Vagina (tissue), 2 donors: ENCODE results near the gene ZNF438. TPM values are rescaled to one million over a fixed set of nuclear protein-coding genes. Genes with fewer than 3 reads are reported as not detected.

Source experiments
- DNase-seq, 2 donors: peaks; one replicate each; pipeline ENCODE4 v3.0.0-alpha.2; 2017; ENCODE audit errors: extremely low spot score in 2 of 2
- H3K27ac ChIP-seq: fragments of 200-600 bp; sonication (generic); one replicate; pipeline ENCODE4 v1.5.1; 2019
- H3K27me3 ChIP-seq: fragments of 200-600 bp; sonication (generic); one replicate; pipeline ENCODE4 v1.5.1; 2019
- H3K36me3 ChIP-seq, 2 donors: fragments of 200-600 bp; sonication (generic); one replicate each; pipeline ENCODE4 v1.5.1; 2017 to 2019
- H3K4me1 ChIP-seq: fragments of 200-600 bp; sonication (generic); one replicate; pipeline ENCODE4 v1.5.1; 2019
- H3K4me3 ChIP-seq, 2 donors: fragments of 200-600 bp; sonication (generic); 1 replicate in 1 of 2; 2 replicates in 1 of 2; pipeline ENCODE4 v1.5.1; 2016 to 2019
- H3K9me3 ChIP-seq: fragments of 200-600 bp; sonication (generic); one replicate; pipeline ENCODE4 v1.5.1; 2019
- POLR2A ChIP-seq, 2 donors: fragments of 450-650 bp; IDR thresholded peaks; one replicate each; pipeline ENCODE4 v1.6.1; 2017; ENCODE audit warnings: antibody characterized with exemption in 2 of 2, mild to moderate bottlenecking in 2 of 2, moderate library complexity in 2 of 2
- POLR2AphosphoS5 ChIP-seq, 2 donors: sonication (generic); formaldehyde crosslinking; IDR thresholded peaks; one replicate each; pipeline ENCODE4 v1.9.0; 2017; ENCODE audit warnings: antibody characterized with exemption in 2 of 2, mild to moderate bottlenecking in 2 of 2, low read depth in 1 of 2; ENCODE audit not compliant: insufficient read depth in 1 of 2
- intact Hi-C: fragments of 100-400 bp; cut with DNase I; formaldehyde crosslinking; loops from one replicate; pipeline ENCODE4 v1.15.1; 2023
- total RNA-seq: library from RNA; depleted of rRNA; stranded (reverse); fragments of >200 nt; gene quantifications from one replicate; pipeline ENCODE4 v1.2.3, GENCODE V29; 2016
- TF ChIP-seq, protein P1 (sequence below), 3 experiments: fragments of 450-650 bp in 2 of 3; fragments of 200-600 bp in 1 of 3; sonication (generic) in 1 of 3; IDR thresholded peaks; one replicate each; pipeline ENCODE4 v1.5.1; 2017 to 2019; ENCODE audit warnings: antibody characterized with exemption in 3 of 3, mild to moderate bottlenecking in 2 of 3, moderate library complexity in 2 of 3

The ZNF438 gene
- total RNA-seq, 1 donor from 2014 or later = 11.8 TPM

DNA sequence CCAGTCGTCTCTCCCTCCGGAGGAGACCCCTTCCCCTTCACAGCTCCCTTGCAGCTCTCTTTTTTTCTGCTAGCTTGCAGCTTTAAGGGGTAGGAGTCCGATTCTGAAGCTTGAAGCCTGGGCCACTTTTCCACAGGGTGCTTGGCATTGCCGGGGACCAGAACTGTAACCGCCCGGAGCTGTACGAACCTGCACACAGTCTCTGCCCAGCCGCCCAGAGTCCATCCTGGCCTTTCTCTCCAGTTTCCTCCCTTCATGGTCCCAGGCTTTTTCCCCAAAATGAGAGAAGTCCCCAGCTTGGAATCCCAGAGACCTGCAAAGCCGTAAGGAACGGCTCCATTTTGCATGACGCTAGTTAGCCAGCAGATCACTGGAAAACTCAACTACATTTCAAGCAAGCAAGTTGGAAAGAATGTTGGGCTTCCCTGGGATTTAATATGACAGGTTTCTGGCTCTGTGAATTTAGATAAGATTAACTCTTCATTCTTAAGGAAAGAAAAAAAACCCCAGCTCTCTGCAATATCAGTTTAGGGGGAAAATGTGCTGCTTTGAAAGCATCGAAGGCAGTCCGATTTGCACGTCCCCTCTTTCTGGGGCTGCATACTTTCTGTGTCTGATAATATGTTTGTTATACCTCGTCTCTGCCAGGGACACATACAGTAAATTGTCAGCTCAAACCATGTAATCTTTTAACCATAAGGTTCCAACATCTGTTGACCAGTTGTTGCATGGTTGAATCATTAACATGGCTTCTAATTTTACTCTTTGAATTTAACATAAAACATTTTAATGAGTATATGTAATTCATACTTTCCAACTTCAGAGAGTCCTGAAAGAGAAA is 212.1 kb downstream of the ZNF438 start:
- H3K27ac ChIP-seq = peak overlapping the region; percentile 85
- no peaks in the 10 kb centered on the region for H3K36me3 ChIP-seq
- peak overlapping the region; percentile 19 to 21 for H3K4me3 ChIP-seq
- no peak for DNase-seq
- TF ChIP-seq POLR2AphosphoS5 (IDR thresholded peaks at IDR 0.05; ENCODE audit: insufficient read depth in 1 of 2, low read depth in 1 of 2) (no peak), POLR2A (IDR thresholded peaks at IDR 0.05) (no peak)
- TF ChIP-seq, protein P1, sequence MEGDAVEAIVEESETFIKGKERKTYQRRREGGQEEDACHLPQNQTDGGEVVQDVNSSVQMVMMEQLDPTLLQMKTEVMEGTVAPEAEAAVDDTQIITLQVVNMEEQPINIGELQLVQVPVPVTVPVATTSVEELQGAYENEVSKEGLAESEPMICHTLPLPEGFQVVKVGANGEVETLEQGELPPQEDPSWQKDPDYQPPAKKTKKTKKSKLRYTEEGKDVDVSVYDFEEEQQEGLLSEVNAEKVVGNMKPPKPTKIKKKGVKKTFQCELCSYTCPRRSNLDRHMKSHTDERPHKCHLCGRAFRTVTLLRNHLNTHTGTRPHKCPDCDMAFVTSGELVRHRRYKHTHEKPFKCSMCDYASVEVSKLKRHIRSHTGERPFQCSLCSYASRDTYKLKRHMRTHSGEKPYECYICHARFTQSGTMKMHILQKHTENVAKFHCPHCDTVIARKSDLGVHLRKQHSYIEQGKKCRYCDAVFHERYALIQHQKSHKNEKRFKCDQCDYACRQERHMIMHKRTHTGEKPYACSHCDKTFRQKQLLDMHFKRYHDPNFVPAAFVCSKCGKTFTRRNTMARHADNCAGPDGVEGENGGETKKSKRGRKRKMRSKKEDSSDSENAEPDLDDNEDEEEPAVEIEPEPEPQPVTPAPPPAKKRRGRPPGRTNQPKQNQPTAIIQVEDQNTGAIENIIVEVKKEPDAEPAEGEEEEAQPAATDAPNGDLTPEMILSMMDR (IDR thresholded peaks at IDR 0.05) = no peak
- intact Hi-C loops = no loop called here
- H3K4me1 ChIP-seq = peaks cover 68% of the 10 kb centered on the region
- no peaks in the 10 kb centered on the region for H3K27me3 ChIP-seq
- H3K9me3 ChIP-seq = no peaks in the 10 kb centered on the region

DNA sequence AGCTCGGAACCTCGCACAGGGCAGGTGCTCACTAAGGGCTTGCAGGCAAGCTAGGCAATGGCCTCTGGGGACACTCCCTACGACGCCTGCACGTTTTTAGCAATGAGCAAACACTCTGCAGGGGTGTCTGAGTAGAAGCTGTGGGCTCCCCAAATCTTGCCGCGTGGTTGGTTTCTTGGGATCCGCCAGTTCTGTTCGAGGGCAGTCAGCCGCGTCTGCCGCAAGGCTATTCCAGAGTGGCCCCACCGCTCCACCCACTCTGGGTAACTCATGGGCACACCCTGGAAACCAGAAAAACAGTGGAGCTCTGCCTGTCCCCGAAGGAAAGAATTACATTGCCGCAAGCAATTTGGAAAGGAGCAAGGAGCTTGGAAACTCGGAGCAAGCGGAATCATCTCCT is 212.8 kb downstream of the ZNF438 start:
- Histone ChIP-seq H3K27ac (peak overlapping the region; percentile 85), H3K4me1 (peaks cover 75% of the 10 kb centered on the region), H3K9me3 (no peaks in the 10 kb centered on the region), H3K27me3 (no peaks in the 10 kb centered on the region), H3K36me3 (no peaks in the 10 kb centered on the region), H3K4me3 (peak overlapping the region; percentile 19 to 21)
- DNase-seq = no peak
- intact Hi-C loops = no loop called here
- TF ChIP-seq POLR2AphosphoS5 (IDR thresholded peaks at IDR 0.05; ENCODE audit: insufficient read depth in 1 of 2, low read depth in 1 of 2) = no peak

DNA sequence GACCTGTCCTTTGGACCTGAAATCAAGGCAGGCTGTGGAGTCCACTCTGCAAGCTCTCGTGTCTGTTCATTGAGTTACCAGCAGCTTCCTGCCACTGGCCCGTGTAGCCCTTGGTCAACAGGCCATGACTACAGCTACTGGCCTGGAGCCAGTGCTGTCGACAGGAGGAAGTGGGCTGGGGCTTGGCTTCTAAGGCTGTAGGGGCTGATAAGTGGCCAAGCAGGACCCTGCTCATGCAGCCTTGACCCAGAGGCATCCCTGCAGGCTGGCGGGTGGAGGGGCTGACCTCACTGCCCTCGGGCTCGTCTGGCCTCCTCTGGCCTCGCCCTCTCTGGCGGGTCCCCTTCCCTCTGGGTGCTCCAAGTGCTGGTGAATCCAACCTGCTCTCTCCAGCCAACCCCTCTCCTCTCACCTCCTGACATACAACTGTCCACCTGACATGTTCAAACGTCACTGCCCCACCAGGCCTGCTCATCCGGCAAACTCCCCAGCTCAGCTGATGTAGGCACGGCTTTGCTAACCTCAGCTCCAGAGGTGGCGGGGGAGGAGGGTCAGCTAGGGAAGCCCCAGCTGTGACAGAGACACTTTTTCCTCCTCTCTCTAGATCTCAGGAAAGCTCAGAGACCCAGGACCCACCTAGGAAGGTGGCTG is 213.5 kb downstream of the ZNF438 start:
- intact Hi-C loops = no loop called here
- TF ChIP-seq POLR2AphosphoS5 (IDR thresholded peaks at IDR 0.05; ENCODE audit: insufficient read depth in 1 of 2, low read depth in 1 of 2) (no peak), POLR2A (IDR thresholded peaks at IDR 0.05) (no peak)
- TF ChIP-seq, protein P1 (IDR thresholded peaks at IDR 0.05) = no peak

DNA sequence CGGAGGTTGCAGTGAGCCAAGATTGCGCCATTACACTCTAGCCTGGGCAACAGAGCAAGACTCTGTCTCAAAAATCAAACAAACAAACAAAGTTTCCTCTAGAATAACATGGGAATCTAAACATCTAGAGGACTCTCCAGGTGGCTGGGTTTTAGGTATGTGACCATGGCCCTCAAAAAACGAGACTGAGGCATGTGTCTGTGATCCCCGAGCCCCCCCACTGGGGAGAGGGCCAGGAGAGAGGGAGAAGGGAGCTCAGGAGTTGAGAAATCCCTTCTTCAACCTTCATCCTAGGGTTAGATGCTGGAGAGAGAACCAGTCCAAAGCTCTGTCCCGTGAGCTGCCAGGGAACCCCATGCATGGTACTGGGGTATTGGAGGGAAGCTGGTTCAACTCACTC is 214.1 kb downstream of the ZNF438 start:
- no peak for DNase-seq
- TF ChIP-seq POLR2A (IDR thresholded peaks at IDR 0.05) (no peak), POLR2AphosphoS5 (IDR thresholded peaks at IDR 0.05; ENCODE audit: insufficient read depth in 1 of 2, low read depth in 1 of 2) (no peak)
- TF ChIP-seq, protein P1 (IDR thresholded peaks at IDR 0.05) = no peak
- Histone ChIP-seq H3K4me1 (peaks cover 88% of the 10 kb centered on the region), H3K9me3 (no peaks in the 10 kb centered on the region), H3K27me3 (no peaks in the 10 kb centered on the region), H3K36me3 (no peaks in the 10 kb centered on the region), H3K27ac (peak overlapping the region; percentile 85), H3K4me3 (no peak overlapping the region)
- intact Hi-C loops = no loop called here

More for the DNA sequence above, 213.5 kb downstream of the ZNF438 start:
- H3K9me3 ChIP-seq = no peaks in the 10 kb centered on the region
- peak overlapping the region in 1 of 2 donors; percentile 21 for H3K4me3 ChIP-seq
- peaks cover 82% of the 10 kb centered on the region for H3K4me1 ChIP-seq
- no peaks in the 10 kb centered on the region for H3K27me3 ChIP-seq
- DNase-seq = no peak
- no peaks in the 10 kb centered on the region for H3K36me3 ChIP-seq
- H3K27ac ChIP-seq = peak overlapping the region; percentile 85

DNA sequence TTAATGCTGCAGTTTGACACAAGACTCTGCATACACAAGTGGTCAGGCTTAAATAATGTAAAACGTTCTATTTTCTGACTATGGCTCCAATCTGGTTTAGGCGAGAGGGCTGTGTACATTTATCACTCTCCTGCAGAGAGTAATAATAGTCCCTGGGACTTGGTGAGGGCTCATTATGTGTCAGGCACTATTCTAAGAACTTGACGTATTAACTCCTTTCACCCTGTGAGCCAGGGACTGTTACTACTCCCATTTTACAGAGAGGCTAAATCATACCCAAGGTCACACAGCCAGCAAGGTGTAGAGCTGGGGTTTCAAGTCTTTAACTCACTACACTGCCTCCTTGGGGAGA is 214.9 kb downstream of the ZNF438 start:
- Histone ChIP-seq H3K4me1 (peaks cover 88% of the 10 kb centered on the region), H3K27me3 (no peaks in the 10 kb centered on the region), H3K36me3 (no peaks in the 10 kb centered on the region), H3K4me3 (no peak overlapping the region), H3K27ac (peak overlapping the region; percentile 85), H3K9me3 (no peaks in the 10 kb centered on the region)
- intact Hi-C loops = no loop called here
- no peak for TF ChIP-seq POLR2A (IDR thresholded peaks at IDR 0.05)
- TF ChIP-seq POLR2AphosphoS5 (IDR thresholded peaks at IDR 0.05; ENCODE audit: insufficient read depth in 1 of 2, low read depth in 1 of 2) = no peak
- TF ChIP-seq, protein P1 (IDR thresholded peaks at IDR 0.05) = no peak
- no peak for DNase-seq
